NCI-H2171 treated with DMSO at 0.1 percent for 48 hours (cell line): ENCODE results near the gene ZMYND10.

Experiments used
- DNase-seq: peaks from one replicate; lab custom pipeline; 2025; lab: John Stamatoyannopoulos, UW

The ZMYND10 gene

DNA sequence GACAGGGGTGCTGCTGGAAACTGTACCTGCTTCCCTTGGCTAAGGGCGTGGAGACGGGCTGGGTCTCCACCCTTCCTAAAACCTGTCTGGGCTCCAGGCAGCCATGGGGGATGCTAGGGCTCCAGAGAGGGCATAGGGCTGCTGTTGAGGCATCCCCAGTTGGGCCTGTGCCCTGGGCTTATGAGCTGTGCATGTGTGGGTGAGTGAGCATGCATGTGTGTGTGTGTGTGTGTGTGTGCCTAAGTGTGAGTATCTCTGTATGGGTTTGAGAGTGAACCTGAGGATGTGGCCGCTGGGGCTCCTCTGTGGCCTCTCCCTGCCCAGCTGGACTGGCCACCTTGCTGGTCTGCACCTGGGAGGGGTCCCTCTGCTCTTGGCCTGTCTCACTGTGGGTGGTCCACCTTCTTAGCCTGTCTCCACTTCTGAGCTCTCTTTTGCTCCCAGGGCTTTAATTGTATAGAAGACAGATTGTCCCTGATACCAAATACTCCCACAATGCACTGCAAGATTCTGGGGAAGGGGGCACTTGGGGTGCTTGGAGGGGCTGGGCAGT is 25.7 kb upstream of the ZMYND10 start:
- no peak for DNase-seq

DNA sequence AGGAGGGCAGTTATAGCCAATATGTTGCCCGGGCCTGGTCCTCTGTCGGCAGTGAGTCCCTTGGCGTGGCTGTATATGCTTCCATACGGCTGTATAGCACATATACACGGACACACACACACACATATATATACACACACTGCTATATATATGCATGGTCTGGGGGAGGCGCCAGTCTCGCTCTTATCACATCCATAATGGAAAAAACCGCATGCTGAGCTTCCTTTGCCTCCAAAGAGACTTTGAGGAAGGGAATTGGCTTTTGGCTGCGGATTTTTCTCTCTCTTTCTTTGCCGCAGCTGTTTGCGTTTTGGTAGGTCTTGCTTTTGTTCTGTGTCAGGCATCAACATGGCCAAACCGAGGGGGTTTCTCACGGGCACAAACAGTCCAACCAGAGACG is 25.1 kb upstream of the ZMYND10 start:
- peak; percentile 9 for DNase-seq

DNA sequence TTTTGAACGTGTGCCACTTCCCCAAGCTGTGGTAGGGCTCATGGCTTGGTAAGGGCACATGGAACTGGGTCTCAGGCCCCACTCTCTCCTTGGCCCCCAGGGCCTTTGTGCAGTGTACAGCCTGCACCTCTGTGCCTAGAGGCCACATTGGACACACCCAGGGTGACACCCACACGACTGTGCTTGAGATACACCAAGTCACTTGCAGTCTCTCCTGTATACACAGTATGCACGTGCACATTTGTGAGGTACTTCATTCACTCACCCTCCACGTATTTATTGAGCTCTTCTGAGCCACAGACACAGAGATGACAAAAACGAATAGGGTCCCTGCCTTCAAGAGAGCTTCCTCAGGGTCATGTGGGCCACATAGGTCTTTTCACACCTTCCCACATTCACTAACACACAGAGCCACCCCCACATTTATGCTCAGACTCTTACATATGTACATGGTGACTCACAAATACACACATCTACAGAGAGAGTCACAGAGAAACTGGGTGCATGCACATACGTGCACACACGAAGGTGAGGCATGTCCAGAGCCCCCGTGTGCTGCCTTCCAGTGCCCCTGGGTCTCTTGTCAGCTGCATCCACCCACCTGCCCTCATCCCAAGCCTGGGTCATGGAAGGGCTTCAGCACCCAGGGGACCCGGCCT is 23.6 kb upstream of the ZMYND10 start:
- no peak for DNase-seq

DNA sequence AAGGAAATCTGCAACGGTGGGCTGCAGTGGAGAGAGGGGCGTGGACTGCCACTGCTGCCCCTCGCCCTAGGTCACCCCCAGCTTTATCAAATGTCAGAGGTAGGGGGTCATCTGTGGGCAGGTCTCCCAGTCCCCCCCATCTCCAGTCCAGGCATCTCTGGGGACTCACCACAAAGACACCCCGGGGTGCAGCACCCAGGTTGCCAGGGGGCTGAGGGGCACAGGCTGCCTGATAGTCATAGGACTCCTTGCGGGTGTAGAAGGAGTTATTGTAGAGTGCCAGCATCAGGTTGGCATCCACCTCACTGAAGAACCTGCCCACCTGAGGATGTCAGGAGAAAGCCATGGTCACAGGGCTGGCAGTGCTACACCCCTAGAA is 20.3 kb upstream of the ZMYND10 start:
- DNase-seq, result no peak

DNA sequence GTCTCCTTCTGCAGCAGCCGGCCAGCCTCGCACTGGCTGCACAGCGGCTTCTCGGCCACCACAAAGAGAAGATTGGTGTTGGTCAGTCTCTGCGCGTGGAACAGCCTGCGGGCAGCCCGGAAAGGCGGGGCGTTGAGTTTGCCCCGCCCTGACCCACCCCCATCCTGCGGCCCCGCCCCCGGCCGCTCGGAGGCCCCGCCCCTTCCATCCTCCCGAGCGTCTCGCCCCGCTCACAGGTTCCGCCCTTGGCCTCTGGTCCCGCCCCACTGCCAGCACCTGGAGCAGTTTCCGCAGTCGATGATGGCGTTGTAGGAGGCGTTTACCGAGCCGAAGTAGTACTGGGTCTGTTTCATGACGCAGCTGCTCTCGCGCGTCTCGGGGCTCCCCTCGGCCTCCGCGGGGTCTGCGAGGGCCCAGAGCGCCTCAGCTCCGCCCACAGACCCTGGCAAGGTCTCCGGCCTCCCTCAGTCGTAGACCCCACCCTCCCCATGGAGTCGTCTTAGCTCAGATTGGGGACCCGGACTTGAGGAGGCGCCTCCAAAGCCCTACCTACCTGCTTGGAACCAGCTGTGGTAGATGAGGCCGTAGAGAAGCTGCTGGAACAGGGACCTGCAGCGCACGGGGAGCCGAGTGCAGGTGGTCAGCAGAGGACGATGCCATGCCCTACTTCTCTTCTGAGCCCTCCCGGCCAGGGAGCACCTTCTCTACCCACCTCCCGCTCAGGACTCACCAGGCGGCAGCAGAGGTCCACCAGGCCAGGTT is 19.7 kb upstream of the ZMYND10 start:
- no peak for DNase-seq

DNA sequence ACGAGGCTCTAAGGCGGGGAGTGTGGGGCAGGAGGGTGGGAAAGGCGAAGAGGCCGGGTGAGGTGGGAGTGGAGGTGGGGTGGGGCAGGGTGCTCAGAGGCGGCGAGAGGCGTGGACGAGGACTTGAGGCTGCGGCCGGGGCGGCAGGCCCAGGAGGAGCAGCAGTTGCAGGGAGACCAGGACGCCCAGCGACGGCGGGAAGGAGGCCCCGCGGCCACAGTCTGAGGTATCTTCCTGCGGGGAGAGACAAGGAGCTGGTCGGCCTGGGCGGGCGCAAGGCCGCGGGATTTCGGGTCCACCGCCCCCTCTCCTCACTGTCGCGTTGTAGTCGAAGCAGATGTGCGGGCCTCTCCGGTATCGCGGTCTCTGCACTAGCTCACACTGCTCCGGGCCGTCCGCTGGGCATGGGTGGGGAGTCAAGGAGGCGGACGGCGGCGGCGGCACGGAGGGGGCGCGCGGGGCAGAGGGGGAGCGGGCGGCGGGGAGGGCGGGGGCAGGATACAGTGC is 19.1 kb upstream of the ZMYND10 start:
- DNase-seq, result no peak

DNA sequence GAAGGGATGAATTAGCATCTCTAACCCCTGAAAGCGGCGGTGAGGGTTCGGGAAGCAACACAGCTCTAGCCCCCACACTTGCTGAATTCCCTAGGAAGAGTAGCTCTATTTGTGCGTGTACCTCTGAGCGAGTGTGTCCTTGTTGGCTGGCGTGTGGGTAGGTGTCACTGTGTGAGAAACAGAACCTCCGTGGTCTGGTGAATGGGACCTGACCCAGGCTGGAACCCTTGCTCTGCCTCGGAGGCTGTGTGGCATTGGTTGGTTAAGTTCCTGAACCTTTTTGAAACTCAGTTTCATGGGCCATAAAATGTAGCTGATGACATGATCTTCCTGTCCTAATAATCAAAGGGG is 14.2 kb upstream of the ZMYND10 start:
- DNase-seq, result no peak

DNA sequence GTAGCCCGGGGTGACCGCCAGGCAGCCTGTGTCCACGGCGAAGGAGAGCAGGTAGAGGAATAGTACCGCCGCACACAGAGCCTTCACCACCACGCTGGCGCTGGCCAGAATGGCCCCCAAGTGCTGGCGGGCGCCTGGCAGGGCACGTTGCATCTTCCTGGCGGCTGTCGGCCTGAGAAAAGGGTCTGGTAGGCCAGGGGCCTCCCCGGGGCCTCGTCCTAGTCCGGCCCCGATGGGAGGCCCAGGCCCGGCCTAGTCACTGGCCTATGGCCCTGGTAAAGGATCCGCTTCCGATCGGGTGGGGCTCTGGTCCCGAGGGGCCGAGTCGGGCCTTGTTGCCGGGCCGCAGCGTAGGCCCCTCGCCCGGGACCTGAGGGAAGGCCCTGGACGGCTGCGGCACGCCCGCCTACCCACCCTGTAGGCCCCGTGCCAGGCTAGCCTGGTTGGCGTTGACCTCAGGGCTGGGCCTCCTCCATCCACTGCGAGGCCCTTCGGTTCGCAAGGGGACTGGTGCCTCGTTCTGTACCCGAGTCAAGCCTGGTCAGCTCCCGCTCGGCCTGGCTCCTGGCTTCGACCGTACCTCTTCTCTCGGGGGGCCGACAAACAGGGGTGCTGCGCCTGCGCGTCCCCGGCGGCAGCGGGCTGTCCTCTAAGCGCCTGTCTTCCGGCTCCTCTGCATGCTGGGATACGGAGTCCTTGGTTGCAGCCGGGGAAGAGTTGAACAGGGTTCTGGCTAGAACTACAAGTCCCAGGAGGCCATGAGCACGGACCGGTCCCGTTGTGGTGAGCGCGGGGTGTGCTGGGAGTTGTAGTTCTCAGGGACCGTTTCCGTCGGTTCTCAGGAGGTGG is 13.6 kb upstream of the ZMYND10 start, which contains the start of gene TMEM115:
Gene TMEM115, minus strand, starts transcription at position 611 of the 849 bp plus-strand sequence. Its CDS starts 458 bp downstream, at position 153.
- DNase-seq, result peak; percentile 96

DNA sequence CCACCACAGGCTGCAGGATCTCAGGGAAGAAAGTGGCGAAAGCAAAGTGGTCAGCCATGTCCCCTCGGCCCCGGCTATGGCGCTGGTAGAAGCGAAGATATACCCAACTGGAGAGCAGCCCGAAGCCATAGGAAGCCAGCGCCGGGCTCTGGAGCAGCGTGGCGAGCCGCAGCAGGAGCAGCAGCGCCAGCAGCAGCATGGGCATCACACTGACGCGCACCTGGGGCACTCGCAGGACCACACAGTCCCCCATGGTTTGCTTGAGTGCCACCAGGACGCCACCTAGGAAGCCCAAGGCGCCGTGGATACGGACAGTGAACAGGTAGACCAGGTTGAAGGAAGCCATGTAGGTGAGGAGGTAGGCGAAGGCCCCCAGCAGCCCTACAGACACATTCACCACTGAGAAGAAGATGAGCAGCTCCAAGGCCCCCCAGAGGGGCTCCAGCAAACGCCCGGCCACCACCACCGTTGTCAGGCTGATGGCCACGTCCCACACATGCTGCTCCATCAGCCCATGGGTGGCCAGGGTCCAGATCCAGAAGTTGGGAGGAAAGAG is 12.9 kb upstream of the ZMYND10 start:
- DNase-seq, result no peak

DNA sequence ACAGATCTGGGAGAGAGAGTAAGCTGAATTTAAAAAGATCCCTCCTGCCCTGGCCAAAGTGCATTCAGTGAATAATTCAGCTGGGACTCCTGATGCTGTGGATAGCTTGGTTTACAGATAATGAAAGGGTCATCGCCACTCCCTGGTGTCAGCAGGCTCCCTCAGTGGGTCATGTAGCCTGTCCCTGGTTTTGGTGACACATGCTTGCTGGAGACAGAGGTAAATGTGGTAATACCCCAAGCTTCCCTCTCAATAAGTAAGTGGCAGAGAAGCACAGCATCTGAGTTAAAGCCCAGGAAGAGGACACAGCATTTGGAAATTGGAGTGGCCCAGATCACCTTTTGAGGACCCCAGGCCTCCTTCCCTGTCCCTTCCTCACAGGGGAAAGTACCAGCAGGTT is 11.9 kb upstream of the ZMYND10 start:
- DNase-seq, result no peak

DNA sequence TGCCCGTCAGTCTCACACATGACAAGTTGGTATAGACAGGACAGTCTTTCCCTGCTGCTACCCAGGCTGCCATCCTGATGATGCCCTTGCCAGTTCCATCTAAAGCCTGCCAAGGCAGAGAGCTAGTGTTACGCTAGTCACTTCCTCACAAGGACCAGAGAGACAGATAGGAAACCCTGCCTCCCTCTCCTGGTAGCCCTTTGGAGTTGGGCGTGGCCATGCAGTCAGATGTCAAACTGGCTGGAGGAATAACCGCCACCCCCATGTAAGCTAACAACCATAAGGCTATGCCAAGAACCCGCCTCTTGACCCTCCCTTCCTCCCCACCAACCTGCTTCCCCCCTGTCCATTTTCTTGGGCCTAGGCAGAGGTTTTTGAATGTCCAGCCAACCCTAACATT is 11.0 kb upstream of the ZMYND10 start:
- no peak for DNase-seq

DNA sequence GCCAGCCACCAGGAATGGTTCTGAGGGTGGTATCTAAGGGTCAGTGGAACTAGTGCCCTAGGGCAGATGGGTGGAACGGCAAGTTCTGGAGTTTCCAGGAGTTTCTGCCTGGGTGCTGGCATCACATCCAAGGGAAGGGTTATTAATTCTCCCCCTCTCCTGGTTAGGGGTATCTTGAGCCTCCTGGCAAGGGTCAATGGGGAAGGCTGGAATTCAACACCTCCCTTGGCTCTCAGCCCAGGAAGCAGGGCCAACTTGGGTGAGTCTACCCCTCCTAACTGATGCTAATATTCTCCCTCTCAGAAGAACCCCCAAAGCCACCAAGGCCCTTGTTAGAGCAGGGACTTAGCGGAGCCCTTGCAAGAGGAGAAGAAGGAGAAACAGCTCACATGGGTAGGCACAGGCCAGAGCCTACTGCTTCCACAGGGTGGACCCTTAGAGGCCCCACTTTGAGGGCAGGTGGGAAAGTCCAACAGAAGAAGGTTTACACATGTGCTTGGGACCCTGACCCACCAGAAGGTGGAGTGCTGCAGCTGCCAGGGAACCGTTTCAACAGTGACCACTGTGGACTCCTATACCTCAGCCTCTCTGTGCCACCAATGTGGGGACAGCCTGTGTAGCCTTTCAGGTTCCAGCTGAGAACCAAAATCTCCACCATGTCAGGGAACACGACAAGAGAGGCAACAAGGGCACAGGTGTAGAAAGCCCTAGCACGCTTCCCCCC is 10.5 kb upstream of the ZMYND10 start:
- DNase-seq, result no peak

DNA sequence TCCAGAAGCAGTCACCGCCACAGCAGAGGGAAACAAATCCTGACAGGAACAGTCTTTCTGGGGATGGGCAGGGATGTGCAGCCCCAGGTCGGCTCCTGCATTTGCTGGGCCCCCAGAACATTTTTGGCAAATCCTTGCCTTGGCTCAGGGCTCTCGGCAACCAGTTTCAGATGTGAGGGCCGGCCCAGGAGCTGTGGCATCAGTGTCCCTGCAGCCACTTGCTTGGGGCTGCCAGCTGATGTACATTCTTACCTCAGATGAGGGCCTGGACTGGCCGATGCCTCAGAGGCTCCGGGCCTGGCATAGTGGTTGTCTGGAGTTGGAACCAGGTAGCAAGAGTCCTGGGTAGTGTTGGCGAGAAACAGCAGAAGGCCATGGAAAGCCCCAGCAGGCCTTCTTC is 9.3 kb upstream of the ZMYND10 start:
- no peak for DNase-seq

DNA sequence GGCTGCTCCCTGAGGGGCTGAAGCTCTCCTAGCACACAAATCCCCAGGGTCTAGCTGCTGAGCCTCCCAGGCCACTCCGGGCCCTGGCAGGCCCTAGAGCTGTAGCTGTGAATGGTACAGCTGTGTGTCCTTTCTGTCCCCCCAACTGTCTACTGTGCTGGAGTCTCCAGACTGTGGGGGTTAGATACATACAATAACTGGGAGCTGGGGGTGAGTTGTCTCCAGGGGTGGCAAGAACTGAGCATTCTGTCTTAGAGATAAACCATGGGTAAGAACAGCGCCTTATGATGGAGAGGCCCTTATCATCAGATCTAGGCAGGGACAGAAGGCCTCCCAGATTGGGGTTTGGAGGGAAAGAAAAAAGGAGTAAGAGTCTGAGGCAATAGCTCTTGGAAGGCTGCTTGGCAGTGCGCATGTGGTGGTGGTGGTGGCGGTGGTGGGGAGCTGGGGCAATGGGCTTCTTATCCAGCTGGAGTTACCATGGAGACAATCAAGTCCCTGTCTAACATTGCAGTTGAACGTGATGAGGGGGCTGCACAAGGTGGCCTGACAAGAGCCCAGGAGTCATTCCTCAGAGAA is 8.7 kb upstream of the ZMYND10 start:
- DNase-seq, result no peak

DNA sequence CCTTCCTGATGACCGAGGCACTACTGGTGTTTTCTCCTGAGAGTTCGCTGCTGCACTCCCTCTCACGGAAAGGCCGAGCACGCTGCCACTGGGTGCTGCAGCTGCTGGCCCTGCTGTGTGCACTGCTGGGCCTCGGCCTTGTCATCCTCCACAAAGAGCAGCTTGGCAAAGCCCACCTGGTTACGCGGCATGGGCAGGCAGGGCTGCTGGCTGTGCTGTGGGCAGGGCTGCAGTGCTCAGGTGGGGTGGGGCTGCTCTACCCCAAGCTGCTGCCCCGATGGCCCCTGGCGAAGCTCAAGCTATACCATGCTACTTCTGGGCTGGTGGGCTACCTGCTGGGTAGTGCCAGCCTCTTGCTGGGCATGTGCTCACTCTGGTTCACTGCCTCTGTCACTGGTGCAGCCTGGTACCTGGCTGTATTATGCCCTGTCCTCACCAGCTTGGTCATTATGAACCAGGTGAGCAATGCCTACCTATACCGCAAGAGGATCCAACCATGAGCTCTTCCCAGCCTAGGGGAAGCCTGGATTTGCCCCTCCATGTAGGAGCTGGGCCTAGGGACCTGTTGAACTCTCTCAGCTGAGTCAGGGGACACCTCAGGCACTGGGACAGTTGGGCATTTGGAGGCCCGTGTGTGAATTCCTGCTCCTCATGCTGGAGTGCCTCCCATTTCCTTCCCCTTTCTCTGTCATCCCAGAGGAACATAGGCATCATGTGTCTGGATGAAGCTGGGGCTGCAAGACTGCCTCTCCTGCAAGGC is 7.9 kb upstream of the ZMYND10 start:
- DNase-seq, result no peak

DNA sequence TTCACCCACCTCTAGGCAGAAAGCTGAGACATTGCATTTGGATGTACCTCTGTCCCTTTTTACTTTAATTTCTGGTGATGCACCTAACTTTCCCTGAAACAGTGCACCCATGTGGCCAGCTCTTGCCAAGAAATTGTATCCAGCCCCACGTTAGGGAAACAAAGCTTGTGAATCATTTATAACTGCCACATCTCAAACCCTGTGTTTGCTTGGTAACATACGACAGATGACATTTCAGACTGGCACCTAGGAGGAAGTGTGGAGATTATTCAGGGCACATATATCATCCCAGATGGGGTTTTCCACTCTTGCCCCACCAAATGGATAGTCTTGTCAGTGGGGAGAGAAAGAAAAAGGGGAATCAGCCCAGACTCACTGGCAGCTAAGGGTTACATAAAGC is 7.2 kb upstream of the ZMYND10 start:
- peak; percentile 6 for DNase-seq

DNA sequence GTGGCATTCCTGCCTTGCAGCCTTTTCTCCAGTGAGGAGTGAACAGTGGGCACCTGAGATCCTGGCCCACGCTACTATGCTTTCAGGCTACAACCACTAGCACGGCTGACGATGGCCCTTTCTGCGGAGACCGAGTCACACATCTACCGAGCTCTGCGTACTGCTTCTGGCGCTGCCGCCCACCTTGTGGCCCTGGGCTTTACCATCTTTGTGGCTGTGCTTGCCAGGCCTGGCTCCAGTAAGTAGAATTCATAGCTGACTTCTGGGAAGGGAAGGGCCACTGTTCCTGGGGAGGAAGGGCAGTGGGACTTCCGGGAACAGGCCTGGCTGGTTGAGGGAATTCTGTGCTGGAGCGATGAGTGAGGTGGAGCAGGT is 5.8 kb upstream of the ZMYND10 start:
- no peak for DNase-seq

DNA sequence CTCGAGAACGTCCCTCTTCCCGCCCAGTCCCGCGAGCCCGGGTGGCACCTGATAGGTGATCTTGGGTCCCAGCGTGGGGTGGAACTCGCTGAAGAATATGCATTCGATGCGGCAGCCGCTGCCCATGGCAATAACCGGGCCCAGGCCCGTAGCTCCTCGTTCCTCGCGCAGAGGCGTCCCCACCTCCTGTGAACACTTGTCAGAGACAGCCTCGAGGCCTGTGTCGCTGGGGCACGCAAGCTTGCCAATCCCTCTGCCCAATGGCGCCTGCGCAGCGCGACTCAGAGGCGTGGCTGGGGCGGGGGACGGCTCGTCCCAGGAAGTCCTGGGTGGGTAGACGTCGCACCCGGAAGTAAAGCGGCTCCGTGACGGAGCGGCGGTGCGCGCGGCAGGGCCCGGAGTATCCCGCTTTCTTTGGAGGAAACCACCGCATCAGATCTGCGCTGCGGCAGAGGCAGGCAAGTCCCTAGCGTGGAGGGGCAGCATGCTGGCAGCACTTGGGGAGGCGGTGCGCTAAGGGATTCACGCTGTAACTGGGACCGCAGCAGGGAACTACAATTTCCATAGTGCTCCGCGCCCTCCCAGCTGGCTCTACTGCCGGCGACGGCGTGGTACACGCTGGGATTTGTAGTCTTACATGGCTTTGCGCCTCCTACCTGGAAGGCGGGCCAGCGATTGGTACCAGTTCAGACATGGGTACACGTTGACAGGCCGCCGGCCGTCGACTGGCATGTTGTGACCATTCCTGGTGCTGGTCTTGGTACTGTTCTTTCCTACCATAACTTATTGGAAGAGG is 5.2 kb upstream of the ZMYND10 start, which contains the start of the genes CYB561D2 and NPRL2:
Gene CYB561D2, plus strand, starts transcription at position 336 of the 796 bp plus-strand sequence. CDS start 572 bp downstream, outside the sequence.
Gene NPRL2, minus strand, starts transcription at position 249 of the 796 bp plus-strand sequence. Its CDS starts 123 bp downstream, at position 126.
- DNase-seq, result peak; percentile 84

DNA sequence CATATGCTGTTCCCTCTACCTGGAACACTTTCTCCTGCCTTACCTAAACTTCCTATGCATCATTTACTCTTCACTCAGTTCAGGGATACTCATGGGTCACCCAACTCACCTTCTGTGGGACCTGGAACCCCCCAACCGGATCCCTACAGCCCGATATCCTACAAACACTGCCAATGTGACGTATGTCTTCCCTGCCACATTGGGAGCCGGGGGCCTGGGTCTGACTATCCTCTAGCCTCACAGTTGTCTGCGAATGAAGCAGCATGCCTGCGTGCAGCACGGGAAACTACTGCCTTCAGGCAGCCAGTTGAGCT is 4.6 kb upstream of the ZMYND10 start:
- no peak for DNase-seq
